Bone marrow (tissue), 2 donors: ENCODE measurements around the gene OSBPL3.
A peak's percentile ranks its signal among the peaks of the same experiment; 100 is the strongest.

Experiments used
- DNase-seq, 2 donors: peaks; one replicate each; lab custom pipeline; 2025; lab: John Stamatoyannopoulos, UW

Gene OSBPL3

DNA sequence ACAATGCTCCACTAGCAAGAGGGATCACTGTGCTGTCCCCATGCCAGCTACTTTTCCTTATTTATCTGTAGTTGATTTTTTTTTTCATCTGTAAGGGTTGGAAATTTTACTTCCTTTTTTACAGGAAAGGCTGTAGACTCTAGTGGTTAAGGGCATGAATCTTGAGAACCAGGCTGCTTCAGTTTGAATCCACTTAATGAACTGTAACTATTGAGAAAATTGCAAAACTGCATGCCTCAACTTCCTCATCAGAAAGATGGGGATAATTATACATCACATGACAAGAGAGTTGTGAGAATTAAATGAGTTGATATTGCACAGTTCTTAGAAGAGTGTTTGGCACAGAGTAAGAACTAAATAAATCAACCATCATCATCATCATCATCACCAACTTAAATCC, 116.4 kb downstream of the OSBPL3 start:
- no peak for DNase-seq

DNA sequence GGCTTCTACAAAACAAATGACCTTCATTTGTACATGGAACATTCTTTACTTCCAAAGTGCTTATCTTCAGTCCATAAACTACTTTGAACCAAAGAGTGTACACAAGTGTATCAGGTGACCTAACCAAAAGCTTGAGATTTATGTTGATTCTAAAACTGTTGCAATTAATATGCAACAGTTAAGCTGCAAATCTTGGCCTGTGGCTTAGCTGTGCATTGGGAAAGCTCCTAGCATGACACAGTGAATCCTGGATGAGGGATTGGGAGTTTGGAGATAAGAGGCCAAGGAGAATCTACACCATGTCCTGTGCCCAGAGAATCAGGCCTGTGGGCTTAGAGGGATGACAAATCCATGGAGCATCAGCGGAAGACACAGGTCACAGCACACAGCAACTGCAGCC, 117.5 kb downstream of the OSBPL3 start:
- DNase-seq = no peak

DNA sequence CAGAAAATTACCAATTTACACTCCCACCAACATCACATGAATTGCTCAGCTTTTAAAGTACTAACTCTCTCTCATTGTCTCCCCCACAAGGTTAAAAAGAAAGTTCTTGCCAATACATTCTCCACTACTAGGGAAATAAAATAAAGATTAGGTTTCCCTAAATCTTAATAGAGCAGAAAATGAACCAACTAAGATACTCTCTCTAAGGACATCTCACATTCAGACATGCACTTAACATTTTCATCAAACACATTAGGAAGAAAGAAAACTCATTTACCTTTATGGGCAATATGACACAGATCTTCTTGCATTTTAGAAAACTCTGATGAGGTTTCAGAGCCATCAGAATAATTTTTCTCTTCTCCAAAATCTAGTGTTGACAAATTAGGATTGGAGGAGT, 118.6 kb downstream of the OSBPL3 start:
- no peak for DNase-seq

DNA sequence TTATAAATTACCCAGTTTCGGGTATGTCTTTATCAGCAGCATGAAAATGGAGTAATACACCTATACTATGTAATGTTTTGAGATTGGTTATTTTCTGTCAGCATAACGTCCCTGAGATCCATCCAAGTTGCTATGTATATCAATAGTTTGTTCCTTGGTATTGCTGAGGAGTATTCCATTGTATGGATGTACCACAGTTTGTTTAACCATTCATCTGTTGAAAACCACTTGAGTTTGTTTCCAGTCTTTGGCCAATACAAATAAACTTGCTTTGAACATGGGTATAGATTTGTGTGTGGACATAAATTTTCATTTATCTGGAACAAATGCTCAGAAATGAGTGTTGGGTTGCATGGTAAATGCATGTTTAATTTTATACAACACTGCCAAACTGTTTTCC, 119.4 kb downstream of the OSBPL3 start:
- no peak for DNase-seq

DNA sequence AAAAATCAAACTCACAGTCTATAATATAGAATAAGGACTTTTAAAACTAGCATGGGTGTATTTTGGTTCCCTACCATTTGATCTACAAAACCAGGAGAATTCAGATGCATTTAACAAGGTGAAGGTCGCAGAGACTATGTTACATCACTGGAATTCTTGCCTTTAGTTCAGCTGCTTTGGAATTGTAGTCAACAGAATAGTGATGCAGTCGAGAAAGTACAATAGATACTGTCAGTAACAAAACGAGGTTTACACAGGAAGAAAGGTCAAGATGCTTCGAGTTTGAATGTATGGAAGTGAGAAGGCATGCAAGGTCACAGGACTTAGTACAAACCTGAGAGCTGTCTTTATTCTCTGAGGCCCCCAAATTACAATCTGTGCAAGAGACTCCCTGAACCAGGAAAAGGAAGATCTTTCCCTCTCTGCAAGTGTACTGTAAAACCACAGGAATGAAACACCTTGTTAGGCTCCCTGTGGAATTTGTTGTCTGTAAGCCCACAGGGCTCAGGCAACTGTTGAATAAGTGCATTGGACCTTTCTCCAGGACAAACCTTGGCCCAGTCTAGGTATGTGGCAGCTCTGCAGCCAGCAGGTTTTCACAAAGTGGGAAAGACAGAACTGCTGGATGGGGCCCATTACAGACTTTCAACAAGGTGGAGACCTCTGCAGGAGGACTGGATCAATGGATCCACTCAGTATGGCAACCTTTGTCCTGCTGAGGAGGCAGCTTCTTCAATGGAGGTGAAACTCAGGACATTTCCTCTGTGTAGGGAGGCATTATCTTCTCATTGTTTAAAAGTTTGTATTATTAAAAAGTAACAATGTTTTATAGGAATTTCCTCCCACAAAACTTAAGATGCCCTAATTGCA, 121.6 kb downstream of the OSBPL3 start:
- no peak for DNase-seq

DNA sequence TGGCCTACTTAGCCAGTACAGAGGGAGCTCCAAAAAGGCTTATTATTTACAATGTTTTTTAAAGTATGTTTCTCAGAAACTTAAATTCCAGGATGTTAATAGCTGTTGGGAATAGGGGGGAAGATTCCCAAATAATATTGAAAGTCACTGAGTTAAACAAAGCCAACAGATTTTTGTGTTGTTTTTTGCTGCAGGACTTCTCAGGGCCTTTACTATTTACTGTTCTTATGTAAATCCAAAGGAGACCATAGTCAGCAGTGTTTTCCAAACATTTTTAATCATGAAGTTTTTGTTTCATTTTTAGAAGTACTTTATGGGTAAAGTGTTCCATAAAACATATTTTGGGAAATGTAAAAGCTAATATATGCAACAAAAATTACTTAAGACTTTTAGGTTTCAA, 122.4 kb downstream of the OSBPL3 start:
- no peak for DNase-seq

DNA sequence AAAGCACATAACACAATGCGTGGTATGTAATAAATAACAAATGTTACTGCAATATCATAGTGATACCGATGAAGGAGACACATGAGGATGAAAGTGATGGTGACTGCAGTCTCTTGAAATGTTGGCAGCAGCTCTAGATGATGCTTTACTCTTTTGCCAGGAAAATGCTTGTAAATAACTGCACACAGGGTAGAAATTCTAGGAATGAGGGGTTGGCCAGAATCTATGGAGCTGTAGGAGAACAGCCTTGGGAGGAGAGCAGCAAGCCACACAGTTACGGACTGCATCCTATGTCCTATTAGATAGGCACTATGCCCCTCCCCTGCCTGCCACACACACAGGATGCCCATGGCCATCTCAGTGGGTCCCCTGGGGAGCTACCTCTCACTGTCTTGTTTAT, 125.1 kb downstream of the OSBPL3 start:
- no peak for DNase-seq

DNA sequence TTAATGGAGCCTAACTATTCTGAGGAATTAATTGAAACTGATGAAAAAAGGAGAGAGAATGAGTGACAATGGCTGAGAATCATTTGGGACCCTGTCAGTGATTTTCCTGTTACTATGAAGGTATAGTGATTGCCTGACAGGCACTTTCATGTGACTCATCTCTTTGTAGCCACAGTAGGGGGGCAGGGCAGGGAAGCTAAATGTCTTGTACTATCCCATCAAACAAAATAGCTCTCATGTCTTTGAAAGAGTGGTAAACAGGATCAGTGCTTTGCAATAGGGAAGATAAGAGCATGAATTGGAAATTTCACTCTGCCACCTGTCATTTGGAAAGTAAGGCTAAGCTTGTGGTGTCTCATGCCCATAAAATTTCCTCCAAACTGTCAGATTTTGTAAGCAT, 128.2 kb downstream of the OSBPL3 start:
- peak in 1 of 2 donors; percentile 34 for DNase-seq

DNA sequence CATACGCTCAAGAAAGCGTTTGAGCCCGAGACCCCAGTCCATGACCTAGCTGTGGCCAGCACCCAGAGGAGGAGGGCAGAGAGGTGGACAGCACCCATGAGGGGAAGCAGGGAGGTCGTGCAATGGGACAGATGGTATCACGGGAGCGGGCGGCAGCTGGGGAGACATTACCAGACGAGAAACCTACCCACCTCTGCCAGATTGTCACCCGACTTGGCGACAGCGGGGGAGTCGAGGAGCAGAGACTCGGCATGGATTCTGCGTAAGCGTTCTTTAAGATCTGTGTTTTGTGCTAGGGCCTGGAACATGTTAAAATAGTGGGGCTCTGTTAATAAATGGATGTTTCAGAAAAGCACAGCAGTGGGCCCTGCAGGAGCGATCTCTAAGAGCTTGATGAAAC, 131.1 kb downstream of the OSBPL3 start:
- DNase-seq = no peak

DNA sequence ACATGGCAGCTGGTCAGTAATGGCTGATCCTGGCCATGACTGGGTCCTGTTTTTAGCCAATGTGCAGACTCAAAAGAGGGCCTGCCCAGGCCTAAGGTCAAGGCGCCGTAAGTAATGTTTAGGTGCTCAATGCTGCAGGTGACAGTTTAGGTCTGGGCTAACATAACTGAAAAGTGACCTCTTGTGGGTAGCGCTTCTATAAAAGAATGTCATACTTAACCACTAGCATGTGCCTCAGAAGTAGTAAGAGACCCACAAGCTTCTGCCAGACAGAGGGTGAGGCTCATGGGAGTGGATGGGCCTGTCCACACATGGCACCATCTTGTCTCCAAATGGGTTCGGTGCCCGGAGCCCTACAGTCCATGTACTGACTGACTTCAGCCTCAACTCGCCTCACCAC, 132.2 kb downstream of the OSBPL3 start:
- DNase-seq = no peak

DNA sequence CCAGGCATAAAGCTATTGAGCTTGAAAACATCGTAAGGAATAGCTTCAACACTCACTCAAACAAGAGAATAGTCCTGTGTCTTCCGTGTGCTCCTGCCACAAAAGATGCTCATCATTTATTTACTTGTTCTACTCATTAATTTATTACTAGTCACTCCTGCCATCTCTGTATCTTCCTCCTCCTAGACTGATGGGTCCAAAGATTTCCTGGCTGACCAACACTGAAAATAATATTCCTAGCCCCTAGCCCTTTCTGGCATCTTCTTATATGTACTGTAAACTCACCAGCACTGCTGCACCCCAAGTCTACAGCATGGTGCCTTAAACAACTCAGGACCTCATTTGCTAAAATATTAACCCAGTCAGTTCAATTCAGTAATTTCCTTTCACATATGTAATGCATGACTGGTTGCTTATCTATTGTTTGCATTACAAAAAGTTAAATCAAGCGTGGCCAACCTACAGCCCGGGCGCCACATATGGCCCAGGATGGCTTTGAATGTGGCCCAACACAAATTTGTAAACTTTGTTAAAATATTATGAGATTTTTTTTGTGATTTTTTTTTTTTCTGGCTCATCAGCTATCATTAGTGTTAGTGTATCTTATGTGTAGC, 136.1 kb downstream of the OSBPL3 start:
- DNase-seq = no peak

DNA sequence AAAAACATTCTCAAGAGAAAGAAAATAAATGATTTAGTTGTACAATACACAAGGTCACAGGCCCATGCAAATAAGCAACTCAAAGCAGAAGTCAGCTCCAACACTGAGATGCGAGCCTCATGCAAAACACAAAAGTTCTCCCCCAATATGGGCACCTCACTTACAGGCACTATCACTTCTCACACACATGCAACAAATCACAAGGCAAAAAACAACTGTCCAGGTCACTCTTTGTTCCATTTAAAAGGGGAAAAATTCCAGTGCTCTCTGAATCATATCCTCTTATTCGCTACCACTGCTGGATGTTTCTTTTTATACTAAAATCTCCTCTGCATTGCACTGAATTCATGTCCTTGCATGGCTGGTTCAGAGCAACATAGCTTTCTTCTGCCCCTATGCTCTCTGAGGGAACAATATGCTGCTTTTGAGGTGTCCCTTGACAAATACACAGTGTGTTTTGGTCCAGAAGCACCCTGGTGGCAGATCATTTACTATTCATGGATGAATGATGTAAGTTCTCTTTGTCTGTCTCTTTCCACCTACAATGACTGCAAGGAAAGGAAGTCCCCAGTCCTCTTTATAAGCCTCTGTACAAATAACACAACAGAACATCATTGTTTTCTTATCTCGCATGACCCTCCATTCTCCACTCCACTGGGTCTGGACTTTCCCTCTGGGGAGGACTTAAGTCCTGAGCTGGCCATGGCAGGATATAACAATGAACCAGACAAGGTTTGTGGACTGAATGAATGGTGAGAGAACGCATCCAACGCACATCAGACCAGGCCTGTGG, 137.3 kb downstream of the OSBPL3 start:
- DNase-seq = no peak

DNA sequence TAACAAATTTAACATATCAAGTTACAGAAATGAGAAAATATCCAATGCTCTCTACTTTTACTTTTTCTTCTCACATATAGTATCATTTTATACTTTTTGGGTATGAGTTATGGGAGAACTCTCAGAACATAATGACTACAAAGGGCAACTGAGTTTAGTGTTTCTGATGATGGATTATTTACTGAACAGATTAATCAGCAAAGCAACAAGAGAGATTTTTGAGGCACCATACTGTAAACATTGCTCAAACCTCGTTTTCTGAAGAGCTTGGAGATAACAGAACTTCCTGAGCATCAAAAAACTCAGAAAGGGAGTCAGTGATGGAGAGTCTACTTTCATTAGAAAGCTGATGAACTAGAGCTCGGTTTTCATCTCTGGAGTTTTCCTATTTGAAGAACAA, 137.9 kb downstream of the OSBPL3 start:
- no peak for DNase-seq

DNA sequence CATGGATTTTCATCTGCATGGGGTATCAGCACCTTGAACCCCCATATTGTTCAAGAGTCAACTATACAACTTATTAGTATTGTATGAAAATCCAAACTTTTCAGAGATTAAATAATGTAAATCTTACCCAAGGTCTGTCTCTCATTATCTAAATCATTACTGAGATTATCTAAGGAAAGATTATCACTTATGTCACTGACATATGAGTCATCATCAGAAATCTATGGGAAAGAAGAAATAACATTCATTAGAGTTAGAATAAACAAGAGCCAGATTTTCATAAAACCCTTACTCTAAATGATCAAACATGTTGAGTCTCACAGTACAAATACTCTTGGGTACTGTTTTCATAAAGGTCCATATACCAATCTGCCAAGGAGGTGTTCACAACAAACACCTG, 139.4 kb downstream of the OSBPL3 start:
- DNase-seq = no peak

DNA sequence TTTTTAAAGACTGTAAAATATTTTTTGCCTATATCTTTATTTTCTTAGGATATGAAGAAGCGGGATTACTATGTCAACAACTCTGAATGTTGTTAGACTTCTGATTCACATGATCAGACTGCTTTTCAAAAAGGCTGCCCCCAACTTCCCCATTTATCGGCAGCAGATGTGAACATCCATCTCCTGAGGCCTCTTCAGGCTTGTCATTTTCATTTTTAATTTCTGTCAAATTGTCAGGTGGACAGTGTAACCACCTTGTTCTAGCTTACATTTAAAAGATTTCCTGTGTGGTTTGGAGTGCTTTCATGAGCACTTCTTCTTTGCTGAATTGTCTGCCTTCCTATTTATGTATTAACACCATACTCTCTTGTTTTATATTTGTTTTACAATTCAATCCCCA, 143.9 kb downstream of the OSBPL3 start:
- DNase-seq = peak in 1 of 2 donors; percentile 78

DNA sequence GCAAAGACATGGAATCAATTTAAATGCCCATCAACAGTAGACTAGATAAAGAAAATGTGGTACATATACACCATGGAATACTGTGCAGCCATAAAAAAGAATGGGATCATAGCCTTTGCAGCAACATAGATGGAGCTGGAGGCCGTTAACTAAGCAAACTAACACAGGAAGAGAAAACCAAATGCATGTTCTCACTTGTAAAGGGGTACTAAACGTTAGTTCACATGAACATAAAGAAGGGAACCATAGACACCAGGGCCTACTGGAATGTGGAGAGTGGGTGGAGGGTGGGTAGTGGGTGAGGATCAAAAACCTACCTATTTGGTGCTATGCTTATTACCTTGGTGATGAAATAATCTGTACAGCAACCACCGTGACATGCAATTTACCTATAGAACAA, 144.3 kb downstream of the OSBPL3 start:
- DNase-seq = no peak

DNA sequence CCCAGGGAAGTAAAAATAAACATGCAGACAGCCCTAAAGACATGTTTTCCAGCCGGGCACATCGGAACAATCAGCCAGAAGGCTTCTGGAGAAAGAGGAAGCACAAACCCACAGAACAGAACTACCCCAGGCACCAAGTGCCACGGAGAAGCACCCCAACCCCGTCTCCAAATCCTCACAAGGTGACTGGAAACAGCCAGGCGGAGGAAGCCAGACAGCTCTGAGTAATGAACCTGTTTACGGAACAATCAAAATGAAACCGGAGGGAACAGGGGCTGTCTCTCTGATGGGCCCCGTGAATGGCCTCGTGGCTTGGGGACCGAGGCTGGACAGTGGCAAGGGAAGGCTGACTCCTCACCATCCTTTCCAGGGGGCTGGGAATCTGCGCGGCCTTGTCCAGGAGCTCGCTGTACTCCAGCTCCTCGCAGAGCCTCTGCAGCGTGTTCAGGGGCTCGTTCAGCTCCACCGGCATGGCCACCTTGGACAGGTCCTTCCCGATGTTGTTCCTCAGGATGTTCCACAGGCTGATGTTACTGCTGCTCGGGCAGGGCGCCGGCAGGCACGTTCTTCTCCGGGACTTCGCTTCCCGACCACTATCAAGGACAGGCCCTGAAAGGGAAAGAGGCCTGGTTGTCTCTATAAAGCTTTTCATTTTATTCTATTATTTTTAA, 145.7 kb downstream of the OSBPL3 start:
- peak in 1 of 2 donors; percentile 88 for DNase-seq

DNA sequence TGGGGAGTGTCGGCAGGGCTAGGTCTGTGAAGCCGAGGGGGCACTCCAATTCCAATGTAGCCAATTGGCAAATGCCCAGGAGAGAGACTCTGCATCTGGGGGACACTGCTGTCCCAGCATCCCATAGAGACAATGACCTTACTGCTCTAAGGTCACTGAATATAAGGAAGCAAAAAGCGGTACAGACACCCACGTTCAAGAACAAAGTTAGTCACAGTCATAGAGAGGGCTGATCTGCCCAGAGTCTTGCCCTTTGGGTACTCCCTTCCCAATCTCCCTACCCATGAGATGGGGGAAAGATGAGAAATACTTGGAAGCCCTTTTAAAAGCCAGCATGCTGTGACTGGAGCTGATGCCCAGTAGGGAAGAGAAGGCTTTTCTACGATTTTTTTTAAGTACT, 146.4 kb downstream of the OSBPL3 start:
- DNase-seq = no peak

DNA sequence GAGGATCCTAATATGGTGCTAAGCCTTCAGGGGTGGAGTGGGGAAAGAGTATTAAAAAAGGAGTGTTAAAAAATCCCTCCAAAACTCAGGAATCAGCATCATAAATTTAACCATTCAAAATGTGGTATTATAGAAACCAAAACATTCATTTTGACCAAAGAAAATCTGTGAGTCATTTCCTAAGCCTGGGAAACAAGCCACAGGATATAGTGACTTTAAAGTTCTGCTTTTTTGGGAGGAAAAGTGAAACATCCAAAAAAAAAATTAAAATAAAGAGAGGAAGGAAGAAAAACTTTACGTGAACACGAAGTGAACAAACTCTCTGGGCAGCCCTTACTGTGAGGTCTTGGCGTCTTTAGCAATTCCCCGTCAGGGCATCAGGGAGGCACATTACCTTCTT, 148.7 kb downstream of the OSBPL3 start:
- peak in 1 of 2 donors; percentile 70 for DNase-seq

DNA sequence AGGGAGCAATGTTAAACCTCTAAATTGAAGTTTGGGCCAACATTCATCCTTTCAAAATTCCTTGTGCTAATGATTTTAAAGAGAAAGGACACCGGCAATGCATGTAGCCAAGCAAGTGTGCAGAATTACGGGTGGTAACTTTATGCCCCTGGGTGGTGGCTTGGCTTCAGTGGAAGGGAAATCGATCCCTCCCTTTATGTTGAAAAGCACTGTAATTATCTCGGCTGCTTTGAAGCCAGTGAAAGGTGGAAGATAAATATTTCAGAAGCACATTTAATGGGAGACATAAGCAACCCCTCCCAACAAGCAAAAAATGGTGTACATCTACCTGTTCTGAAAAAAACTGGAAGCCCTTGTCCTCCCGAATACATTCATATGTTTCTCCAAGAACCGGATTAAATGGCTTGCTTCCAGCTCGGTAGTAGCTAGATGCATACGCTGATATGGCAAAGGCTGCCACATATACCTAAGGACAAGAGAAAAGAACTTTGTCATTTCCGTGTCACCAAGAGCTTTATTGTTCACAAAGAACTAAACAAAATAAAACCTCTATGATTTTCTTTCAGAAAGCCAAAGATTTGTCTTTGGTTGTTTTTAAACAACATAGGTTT, 149.4 kb downstream of the OSBPL3 start:
- DNase-seq = no peak

DNA sequence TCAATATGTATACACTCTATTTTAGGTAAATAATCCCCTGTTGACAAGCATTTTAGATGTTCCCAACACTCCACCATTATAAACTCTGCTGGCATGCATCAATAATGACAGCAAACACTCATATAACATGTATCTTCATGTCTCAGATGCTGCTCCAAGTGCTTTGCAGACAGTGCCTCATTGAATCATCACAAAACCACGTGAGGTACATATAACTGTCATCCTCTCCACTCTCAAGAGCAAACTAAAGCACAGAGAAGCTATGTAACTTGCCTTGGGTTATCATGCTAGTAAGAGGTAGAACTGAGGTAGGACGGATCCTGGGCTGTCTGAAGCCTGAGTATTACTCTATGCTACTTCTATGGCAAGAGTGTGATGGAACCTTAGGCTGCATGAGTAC, 150.2 kb downstream of the OSBPL3 start:
- no peak for DNase-seq
